RPMI8226 (cell line): Measurements from ENCODE around the gene ACVR2A.
A peak's percentile ranks its signal among the peaks of the same experiment; 100 is the strongest.

ENCODE experiments used
- DNase-seq: peaks from one replicate; pipeline ENCODE4 v3.0.0-alpha.2; 2015

Gene ACVR2A

GRCh38 chr2:147855977-147856376, 11.1 kb downstream of the ACVR2A start:
- no peak for DNase-seq

- DNase-seq = no peak
Measured at GRCh38 chr2:147860009-147860408, 15.2 kb downstream of the ACVR2A start.

GRCh38 chr2:147862859-147863516, 18.2 kb downstream of the ACVR2A start:
- DNase-seq = no peak

GRCh38 chr2:147863835-147864234, 19.0 kb downstream of the ACVR2A start:
- DNase-seq = no peak

GRCh38 chr2:147865560-147865959, 20.7 kb downstream of the ACVR2A start:
- DNase-seq = no peak

GRCh38 chr2:147867050-147867449, 22.2 kb downstream of the ACVR2A start:
- no peak for DNase-seq

- DNase-seq = no peak
Measured at GRCh38 chr2:147869934-147870333, 25.1 kb downstream of the ACVR2A start.

GRCh38 chr2:147872967-147873366, 28.1 kb downstream of the ACVR2A start:
- DNase-seq = no peak

- no peak for DNase-seq
Measured at GRCh38 chr2:147873859-147874483, 29.1 kb downstream of the ACVR2A start.

GRCh38 chr2:147879846-147880245, 35.0 kb downstream of the ACVR2A start:
- no peak for DNase-seq

- DNase-seq = no peak
Measured at GRCh38 chr2:147882631-147883030, 37.8 kb downstream of the ACVR2A start.

GRCh38 chr2:147884830-147885229, 40.0 kb downstream of the ACVR2A start:
- DNase-seq = no peak

GRCh38 chr2:147886136-147886535, 41.3 kb downstream of the ACVR2A start:
- no peak for DNase-seq

- no peak for DNase-seq
Measured at GRCh38 chr2:147888680-147889079, 43.9 kb downstream of the ACVR2A start.

GRCh38 chr2:147904051-147904450, 59.2 kb downstream of the ACVR2A start:
- DNase-seq = no peak

GRCh38 chr2:147909178-147909577, 64.3 kb downstream of the ACVR2A start:
- no peak for DNase-seq

- peak; percentile 64 for DNase-seq
Measured at GRCh38 chr2:147910990-147911473, 66.2 kb downstream of the ACVR2A start.

- DNase-seq = peak; percentile 51
Measured at GRCh38 chr2:147913701-147914480, 69.1 kb downstream of the ACVR2A start.

GRCh38 chr2:147916067-147916466, 71.2 kb downstream of the ACVR2A start:
- DNase-seq = no peak

- no peak for DNase-seq
Measured at GRCh38 chr2:147916723-147917122, 71.9 kb downstream of the ACVR2A start.

- DNase-seq = no peak
Measured at GRCh38 chr2:147917161-147917560, 72.3 kb downstream of the ACVR2A start.

- no peak for DNase-seq
Measured at GRCh38 chr2:147923846-147924245, 79.0 kb downstream of the ACVR2A start.

- no peak for DNase-seq
Measured at GRCh38 chr2:147924647-147925046, 79.8 kb downstream of the ACVR2A start.

- DNase-seq = no peak
Measured at GRCh38 chr2:147925886-147926285, 81.1 kb downstream of the ACVR2A start.
